Measurements from ENCODE around the gene ZNF620. TPM values are rescaled to one million over a fixed set of nuclear protein-coding genes. Genes with fewer than 3 reads are reported as not detected.

The ZNF620 gene
- total RNA-seq, 1 experiment from 2014 or later, result 11.9 TPM

DNA sequence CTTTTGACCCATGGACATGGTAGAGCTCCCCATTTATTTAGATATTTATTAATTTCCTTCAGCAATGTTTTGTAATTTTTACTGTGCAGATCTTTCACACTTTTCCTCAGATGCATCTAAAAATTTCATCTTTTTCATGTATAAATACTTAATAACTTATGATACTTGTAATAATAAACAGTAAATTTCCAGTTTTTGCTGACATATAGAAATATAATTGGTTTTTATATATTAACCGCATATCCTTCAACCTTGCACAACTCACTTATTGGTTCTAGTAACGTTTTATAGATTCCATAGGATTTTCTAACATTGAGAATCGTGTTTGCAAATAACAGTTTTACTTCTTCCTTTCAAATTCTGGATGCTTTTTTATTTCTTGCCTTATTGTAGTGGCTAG, 15.4 kb downstream of the ZNF620 start:
- H3K27ac Mint-ChIP-seq (ENCODE audit: unreplicated experiment), result no peak overlapping the region
- H3K4me3 ChIP-seq (ENCODE audit: low read depth, low read length), result no peak overlapping the region
- TF ChIP-seq, protein P1, sequence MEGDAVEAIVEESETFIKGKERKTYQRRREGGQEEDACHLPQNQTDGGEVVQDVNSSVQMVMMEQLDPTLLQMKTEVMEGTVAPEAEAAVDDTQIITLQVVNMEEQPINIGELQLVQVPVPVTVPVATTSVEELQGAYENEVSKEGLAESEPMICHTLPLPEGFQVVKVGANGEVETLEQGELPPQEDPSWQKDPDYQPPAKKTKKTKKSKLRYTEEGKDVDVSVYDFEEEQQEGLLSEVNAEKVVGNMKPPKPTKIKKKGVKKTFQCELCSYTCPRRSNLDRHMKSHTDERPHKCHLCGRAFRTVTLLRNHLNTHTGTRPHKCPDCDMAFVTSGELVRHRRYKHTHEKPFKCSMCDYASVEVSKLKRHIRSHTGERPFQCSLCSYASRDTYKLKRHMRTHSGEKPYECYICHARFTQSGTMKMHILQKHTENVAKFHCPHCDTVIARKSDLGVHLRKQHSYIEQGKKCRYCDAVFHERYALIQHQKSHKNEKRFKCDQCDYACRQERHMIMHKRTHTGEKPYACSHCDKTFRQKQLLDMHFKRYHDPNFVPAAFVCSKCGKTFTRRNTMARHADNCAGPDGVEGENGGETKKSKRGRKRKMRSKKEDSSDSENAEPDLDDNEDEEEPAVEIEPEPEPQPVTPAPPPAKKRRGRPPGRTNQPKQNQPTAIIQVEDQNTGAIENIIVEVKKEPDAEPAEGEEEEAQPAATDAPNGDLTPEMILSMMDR (IDR thresholded peaks at IDR 0.05; ENCODE audit: insufficient read depth in 1 of 2, low read depth in 1 of 2, low read length in 1 of 2, severe bottlenecking in 1 of 2, unreplicated experiment in 1 of 2), result no peak
- intact Hi-C loops (cut with micrococcal nuclease; ENCODE audit: unreplicated experiment), result no loop called here
- ChIA-PET CTCF (no interaction called here), POLR2A (no interaction called here)
- H3K36me3 ChIP-seq (ENCODE audit: control insufficient read depth, insufficient read depth, low read length), result no peaks in the 10 kb centered on the region
- DNase-seq, result no peak
- no peaks in the 10 kb centered on the region for H3K27me3 ChIP-seq (replicated peaks; ENCODE audit: control insufficient read depth, insufficient read depth, low read length)
- no peaks in the 10 kb centered on the region for H3K4me1 Mint-ChIP-seq (ENCODE audit: low read depth, unreplicated experiment)
- H3K9me3 ChIP-seq, result no peaks in the 10 kb centered on the region
- no peaks in the 10 kb centered on the region for H3K27me3 Mint-ChIP-seq (ENCODE audit: insufficient read depth, unreplicated experiment)
- peaks cover 22% of the 10 kb centered on the region for H3K36me3 Mint-ChIP-seq (ENCODE audit: insufficient read depth, unreplicated experiment)
- no peaks in the 10 kb centered on the region for H3K9me3 Mint-ChIP-seq (ENCODE audit: unreplicated experiment)
- BruUV-seq (replicated peaks), result no TSS peak
- no peak overlapping the region for H3K4me3 Mint-ChIP-seq (ENCODE audit: unreplicated experiment)
- H3K4me1 ChIP-seq, result no peaks in the 10 kb centered on the region

- Mint-ChIP-seq H3K4me1 (ENCODE audit: low read depth, unreplicated experiment) (no peaks in the 10 kb centered on the region), H3K9me3 (ENCODE audit: unreplicated experiment) (no peaks in the 10 kb centered on the region), H3K27me3 (ENCODE audit: insufficient read depth, unreplicated experiment) (no peaks in the 10 kb centered on the region), H3K27ac (ENCODE audit: unreplicated experiment) (peak overlapping the region; percentile 99), H3K4me3 (ENCODE audit: unreplicated experiment) (peak overlapping the region; percentile 97), H3K36me3 (ENCODE audit: insufficient read depth, unreplicated experiment) (peaks cover 28% of the 10 kb centered on the region)
- ChIA-PET POLR2A (interaction anchor here (2.0 kb wide), 1 partner anchor 18 kb away, joined by 22 read pairs; the partner anchor contains the start of gene ZNF620), CTCF (interaction anchor here (2.9 kb wide), 1 partner anchor 18 kb away, joined by 22 read pairs; the partner anchor contains the start of gene ZNF620)
- no peaks in the 10 kb centered on the region; the same call in 1 of the 2 replicates for H3K36me3 ChIP-seq (ENCODE audit: control insufficient read depth, insufficient read depth, low read length)
- intact Hi-C loops (cut with micrococcal nuclease; ENCODE audit: unreplicated experiment), result loop anchor here (1.0 to 2.0 kb wide), 2 partner anchors 17 to 47 kb away; partner anchors contain the start of genes ZNF619 and ZNF620
- no peaks in the 10 kb centered on the region for H3K27me3 ChIP-seq (replicated peaks; ENCODE audit: control insufficient read depth, insufficient read depth, low read length)
- H3K4me3 ChIP-seq (ENCODE audit: low read depth, low read length), result peak overlapping the region; percentile 91; the same call in 1 of the 2 replicates
- no peaks in the 10 kb centered on the region for H3K4me1 ChIP-seq
- TF ChIP-seq, protein P1 (IDR thresholded peaks at IDR 0.05; ENCODE audit: insufficient read depth in 1 of 2, low read depth in 1 of 2, low read length in 1 of 2, severe bottlenecking in 1 of 2, unreplicated experiment in 1 of 2), result no peak
- no peaks in the 10 kb centered on the region for H3K9me3 ChIP-seq
- BruUV-seq (replicated peaks), result no TSS peak
- DNase-seq, result no peak
Measured at GRCh38 chr3:40523781-40524180, 17.9 kb downstream of the ZNF620 start.

- H3K9me3 Mint-ChIP-seq (ENCODE audit: unreplicated experiment), result no peaks in the 10 kb centered on the region
- BruUV-seq (replicated peaks), result TSS peak; percentile 94
Measured at GRCh38 chr3:40524222-40524567, 18.4 kb downstream of the ZNF620 start.

More at GRCh38 chr3:40524222-40524567, 18.4 kb downstream of the ZNF620 start:
- no peaks in the 10 kb centered on the region for H3K27me3 ChIP-seq (replicated peaks; ENCODE audit: control insufficient read depth, insufficient read depth, low read length)
- no peaks in the 10 kb centered on the region for H3K4me1 ChIP-seq
- H3K27me3 Mint-ChIP-seq (ENCODE audit: insufficient read depth, unreplicated experiment), result no peaks in the 10 kb centered on the region
- POLR2A ChIA-PET, result interaction anchor here (1.3 to 2.0 kb wide), 3 partner anchors 18 to 215 kb away, joined by 4 to 22 read pairs (median 5); partner anchors contain the start of genes RPL14 and ZNF620
- peaks cover 28% of the 10 kb centered on the region for H3K36me3 Mint-ChIP-seq (ENCODE audit: insufficient read depth, unreplicated experiment)
- DNase-seq, result no peak
- no peaks in the 10 kb centered on the region for H3K4me1 Mint-ChIP-seq (ENCODE audit: low read depth, unreplicated experiment)
- peak overlapping the region; percentile 99 for H3K27ac Mint-ChIP-seq (ENCODE audit: unreplicated experiment)
- no peaks in the 10 kb centered on the region for H3K9me3 ChIP-seq
- peak overlapping the region; percentile 97 for H3K4me3 Mint-ChIP-seq (ENCODE audit: unreplicated experiment)
- intact Hi-C loops (cut with micrococcal nuclease; ENCODE audit: unreplicated experiment), result loop anchor here (1.0 to 2.0 kb wide), 2 partner anchors 18 to 47 kb away; partner anchors contain the start of genes ZNF619 and ZNF620
- no peaks in the 10 kb centered on the region; the same call in 1 of the 2 replicates for H3K36me3 ChIP-seq (ENCODE audit: control insufficient read depth, insufficient read depth, low read length)
- TF ChIP-seq, protein P1 (IDR thresholded peaks at IDR 0.05; ENCODE audit: insufficient read depth in 1 of 2, low read depth in 1 of 2, low read length in 1 of 2, severe bottlenecking in 1 of 2, unreplicated experiment in 1 of 2), result no peak
- CTCF ChIA-PET, result interaction anchor here (0.7 to 2.9 kb wide), 2 partner anchors 18 to 71 kb away, joined by 4 to 22 read pairs; partner anchors contain the start of gene ZNF620
- peak overlapping the region; percentile 91 for H3K4me3 ChIP-seq (ENCODE audit: low read depth, low read length)
